ENCODE results near the gene KRT6C.
"Not testable (repeated sequence)": the region's sequence is repeated elsewhere in the genome, so short reads cannot be mapped to it uniquely, and the experiment has no call there.

Gene KRT6C

GRCh38 chr12:52515927-52516831 is 42.6 kb upstream of the KRT6C start:
- H3K4me1 ChIP-seq (ENCODE audit: control insufficient read depth, insufficient read depth, low read length, unreplicated experiment): peaks cover 6% of the 10 kb centered on the region
- H3K36me3 ChIP-seq (ENCODE audit: insufficient read depth, low read length): no peaks in the 10 kb centered on the region
- no peaks in the 10 kb centered on the region for H3K79me2 ChIP-seq (ENCODE audit: control insufficient read depth, insufficient read depth, low read length, unreplicated experiment)
- no peak overlapping the region for H2AFZ ChIP-seq (ENCODE audit: low read length, unreplicated experiment)
- H3K4me3 ChIP-seq (ENCODE audit: low read depth, low read length): no peak overlapping the region
- H3K27ac ChIP-seq (ENCODE audit: low read depth, low read length): no peak overlapping the region
- no peaks in the 10 kb centered on the region for H3K27me3 ChIP-seq (ENCODE audit: insufficient read depth, low read length)

GRCh38 chr12:52515319-52515646 is 41.7 kb upstream of the KRT6C start:
- Histone ChIP-seq H3K4me3 (ENCODE audit: low read depth, low read length) (no peak overlapping the region), H3K79me2 (ENCODE audit: control insufficient read depth, insufficient read depth, low read length, unreplicated experiment) (no peaks in the 10 kb centered on the region), H2AFZ (ENCODE audit: low read length, unreplicated experiment) (no peak overlapping the region), H3K36me3 (ENCODE audit: insufficient read depth, low read length) (no peaks in the 10 kb centered on the region), H3K27me3 (ENCODE audit: insufficient read depth, low read length) (no peaks in the 10 kb centered on the region), H3K4me1 (ENCODE audit: control insufficient read depth, insufficient read depth, low read length, unreplicated experiment) (peaks cover 6% of the 10 kb centered on the region), H3K27ac (ENCODE audit: low read depth, low read length) (no peak overlapping the region)

GRCh38 chr12:52514471-52515318 is 41.1 kb upstream of the KRT6C start:
- H3K79me2 ChIP-seq (ENCODE audit: control insufficient read depth, insufficient read depth, low read length, unreplicated experiment): no peaks in the 10 kb centered on the region
- H2AFZ ChIP-seq (ENCODE audit: low read length, unreplicated experiment): no peak overlapping the region
- no peak overlapping the region for H3K27ac ChIP-seq (ENCODE audit: low read depth, low read length)
- H3K36me3 ChIP-seq (ENCODE audit: insufficient read depth, low read length): no peaks in the 10 kb centered on the region
- no peak overlapping the region for H3K4me3 ChIP-seq (ENCODE audit: low read depth, low read length)
- H3K4me1 ChIP-seq (ENCODE audit: control insufficient read depth, insufficient read depth, low read length, unreplicated experiment): peaks cover 6% of the 10 kb centered on the region
- no peaks in the 10 kb centered on the region for H3K27me3 ChIP-seq (ENCODE audit: insufficient read depth, low read length)

GRCh38 chr12:52513736-52514135 is 40.1 kb upstream of the KRT6C start:
- H3K27me3 ChIP-seq (ENCODE audit: insufficient read depth, low read length): no peaks in the 10 kb centered on the region
- H3K27ac ChIP-seq (ENCODE audit: low read depth, low read length): no peak overlapping the region
- H3K4me1 ChIP-seq (ENCODE audit: control insufficient read depth, insufficient read depth, low read length, unreplicated experiment): peaks cover 6% of the 10 kb centered on the region
- H3K36me3 ChIP-seq (ENCODE audit: insufficient read depth, low read length): no peaks in the 10 kb centered on the region
- no peaks in the 10 kb centered on the region for H3K79me2 ChIP-seq (ENCODE audit: control insufficient read depth, insufficient read depth, low read length, unreplicated experiment)
- no peak overlapping the region for H2AFZ ChIP-seq (ENCODE audit: low read length, unreplicated experiment)
- no peak overlapping the region for H3K4me3 ChIP-seq (ENCODE audit: low read depth, low read length)

GRCh38 chr12:52508211-52508610 is 34.6 kb upstream of the KRT6C start:
- no peaks in the 10 kb centered on the region for H3K36me3 ChIP-seq (ENCODE audit: insufficient read depth, low read length)
- H2AFZ ChIP-seq (ENCODE audit: low read length, unreplicated experiment): no peak overlapping the region
- peaks cover 4% of the 10 kb centered on the region for H3K4me1 ChIP-seq (ENCODE audit: control insufficient read depth, insufficient read depth, low read length, unreplicated experiment)
- no peak overlapping the region for H3K4me3 ChIP-seq (ENCODE audit: low read depth, low read length)
- H3K79me2 ChIP-seq (ENCODE audit: control insufficient read depth, insufficient read depth, low read length, unreplicated experiment): no peaks in the 10 kb centered on the region
- H3K27ac ChIP-seq (ENCODE audit: low read depth, low read length): no peak overlapping the region
- H3K27me3 ChIP-seq (ENCODE audit: insufficient read depth, low read length): no peaks in the 10 kb centered on the region

GRCh38 chr12:52506858-52507715 is 33.5 kb upstream of the KRT6C start:
- peak overlapping the region; percentile 5 for H2AFZ ChIP-seq (ENCODE audit: low read length, unreplicated experiment)

GRCh38 chr12:52502877-52503276 is 29.3 kb upstream of the KRT6C start:
- Histone ChIP-seq H3K4me1 (ENCODE audit: control insufficient read depth, insufficient read depth, low read length, unreplicated experiment) (peaks cover 47% of the 10 kb centered on the region), H2AFZ (ENCODE audit: low read length, unreplicated experiment) (no peak overlapping the region), H3K27ac (ENCODE audit: low read depth, low read length) (no peak overlapping the region), H3K27me3 (ENCODE audit: insufficient read depth, low read length) (no peaks in the 10 kb centered on the region), H3K36me3 (ENCODE audit: insufficient read depth, low read length) (peaks cover 4% of the 10 kb centered on the region; the same call in 1 of the 2 replicates), H3K79me2 (ENCODE audit: control insufficient read depth, insufficient read depth, low read length, unreplicated experiment) (no peaks in the 10 kb centered on the region), H3K4me3 (ENCODE audit: low read depth, low read length) (no peak overlapping the region)

More at GRCh38 chr12:52506858-52507715, 33.5 kb upstream of the KRT6C start:
- Histone ChIP-seq H3K36me3 (ENCODE audit: insufficient read depth, low read length) (peaks cover 4% of the 10 kb centered on the region; the same call in 1 of the 2 replicates), H3K27ac (ENCODE audit: low read depth, low read length) (no peak overlapping the region), H3K27me3 (ENCODE audit: insufficient read depth, low read length) (no peaks in the 10 kb centered on the region), H3K4me1 (ENCODE audit: control insufficient read depth, insufficient read depth, low read length, unreplicated experiment) (peaks cover 6% of the 10 kb centered on the region), H3K79me2 (ENCODE audit: control insufficient read depth, insufficient read depth, low read length, unreplicated experiment) (no peaks in the 10 kb centered on the region), H3K4me3 (ENCODE audit: low read depth, low read length) (no peak overlapping the region)

- Histone ChIP-seq H3K36me3 (ENCODE audit: insufficient read depth, low read length) (peaks cover 4% of the 10 kb centered on the region; the same call in 1 of the 2 replicates), H3K4me3 (ENCODE audit: low read depth, low read length) (no peak overlapping the region), H3K4me1 (ENCODE audit: control insufficient read depth, insufficient read depth, low read length, unreplicated experiment) (peaks cover 54% of the 10 kb centered on the region), H3K27me3 (ENCODE audit: insufficient read depth, low read length) (no peaks in the 10 kb centered on the region), H3K27ac (ENCODE audit: low read depth, low read length) (peak overlapping the region; percentile 97), H2AFZ (ENCODE audit: low read length, unreplicated experiment) (no peak overlapping the region), H3K79me2 (ENCODE audit: control insufficient read depth, insufficient read depth, low read length, unreplicated experiment) (no peaks in the 10 kb centered on the region)
These were observed 27.9 kb upstream of the KRT6C start for GRCh38 chr12:52501490-52501889.

GRCh38 chr12:52500574-52500973 is 27.0 kb upstream of the KRT6C start:
- peak overlapping the region; percentile 97 for H3K27ac ChIP-seq (ENCODE audit: low read depth, low read length)
- peak overlapping the region; percentile 8 for H2AFZ ChIP-seq (ENCODE audit: low read length, unreplicated experiment)
- peak overlapping the region; percentile 41 for H3K4me3 ChIP-seq (ENCODE audit: low read depth, low read length)
- not testable (repeated sequence) for H3K79me2 ChIP-seq (ENCODE audit: control insufficient read depth, insufficient read depth, low read length, unreplicated experiment); H3K27me3 ChIP-seq (ENCODE audit: insufficient read depth, low read length); H3K36me3 ChIP-seq (ENCODE audit: insufficient read depth, low read length)
- H3K4me1 ChIP-seq (ENCODE audit: control insufficient read depth, insufficient read depth, low read length, unreplicated experiment): peaks cover 63% of the 10 kb centered on the region

Data from ACC112 (cell line).